Gastroesophageal sphincter (tissue), 3 donors: ENCODE data around the gene ADARB1.

Source experiments
- EP300 ChIP-seq: sonication (generic); formaldehyde crosslinking; IDR thresholded peaks from one replicate; pipeline ENCODE4 v1.6.1; 2017; ENCODE audit warnings: antibody characterized with exemption, mild to moderate bottlenecking
- POLR2A ChIP-seq, 2 donors: fragments of 450-650 bp; IDR thresholded peaks; one replicate each; pipeline ENCODE4 v1.6.1; 2017; ENCODE audit warnings: antibody characterized with exemption in 2 of 2, mild to moderate bottlenecking in 2 of 2, moderate library complexity in 1 of 2
- POLR2AphosphoS5 ChIP-seq: sonication (generic); formaldehyde crosslinking; IDR thresholded peaks from one replicate; pipeline ENCODE4 v1.6.1; 2017; ENCODE audit warnings: antibody characterized with exemption
- TF ChIP-seq, protein P1 (sequence below), 4 experiments: fragments of 200-600 bp in 2 of 4; fragments of 450-650 bp in 2 of 4; sonication (generic) in 1 of 4; IDR thresholded peaks; one replicate each; pipeline ENCODE4 v1.5.1; 2017 to 2019; ENCODE audit warnings: antibody characterized with exemption in 4 of 4, mild to moderate bottlenecking in 2 of 4, moderate library complexity in 2 of 4

DNA sequence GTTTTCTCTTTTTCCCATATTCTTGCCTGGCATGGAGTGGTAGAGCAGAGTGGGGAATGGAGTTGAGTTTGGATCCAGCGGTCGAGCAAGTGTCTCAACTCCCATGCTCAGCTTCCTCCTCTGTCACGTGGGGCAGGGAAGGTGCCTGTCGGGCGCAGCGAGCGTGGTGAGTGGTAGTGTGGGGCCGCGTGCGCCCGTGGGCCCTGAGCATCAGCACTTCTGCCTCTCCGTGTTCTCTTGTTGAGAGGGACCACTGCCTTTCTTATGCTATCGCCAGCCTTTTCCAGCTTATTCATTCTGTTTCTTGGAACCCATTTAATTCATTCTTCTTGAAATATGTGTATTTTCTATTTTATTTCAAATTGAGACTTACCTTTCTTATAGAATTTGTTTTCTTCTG lies 65.1 kb downstream of the ADARB1 start:
- TF ChIP-seq, protein P1, sequence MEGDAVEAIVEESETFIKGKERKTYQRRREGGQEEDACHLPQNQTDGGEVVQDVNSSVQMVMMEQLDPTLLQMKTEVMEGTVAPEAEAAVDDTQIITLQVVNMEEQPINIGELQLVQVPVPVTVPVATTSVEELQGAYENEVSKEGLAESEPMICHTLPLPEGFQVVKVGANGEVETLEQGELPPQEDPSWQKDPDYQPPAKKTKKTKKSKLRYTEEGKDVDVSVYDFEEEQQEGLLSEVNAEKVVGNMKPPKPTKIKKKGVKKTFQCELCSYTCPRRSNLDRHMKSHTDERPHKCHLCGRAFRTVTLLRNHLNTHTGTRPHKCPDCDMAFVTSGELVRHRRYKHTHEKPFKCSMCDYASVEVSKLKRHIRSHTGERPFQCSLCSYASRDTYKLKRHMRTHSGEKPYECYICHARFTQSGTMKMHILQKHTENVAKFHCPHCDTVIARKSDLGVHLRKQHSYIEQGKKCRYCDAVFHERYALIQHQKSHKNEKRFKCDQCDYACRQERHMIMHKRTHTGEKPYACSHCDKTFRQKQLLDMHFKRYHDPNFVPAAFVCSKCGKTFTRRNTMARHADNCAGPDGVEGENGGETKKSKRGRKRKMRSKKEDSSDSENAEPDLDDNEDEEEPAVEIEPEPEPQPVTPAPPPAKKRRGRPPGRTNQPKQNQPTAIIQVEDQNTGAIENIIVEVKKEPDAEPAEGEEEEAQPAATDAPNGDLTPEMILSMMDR (IDR thresholded peaks at IDR 0.05) = no peak
- TF ChIP-seq EP300 = no peak
- TF ChIP-seq POLR2A (IDR thresholded peaks at IDR 0.05) = no peak
- TF ChIP-seq POLR2AphosphoS5 = no peak
